NCI-H460 (cell line): ENCODE data around the gene GFRA1. TPM values are rescaled to one million over a fixed set of nuclear protein-coding genes. Genes with fewer than 3 reads are reported as not detected.

Experiments
- DNase-seq: peaks from one replicate; pipeline ENCODE4 v3.0.0-alpha.2; 2016; ENCODE audit warnings: low read depth; ENCODE audit errors: extremely low read depth
- total RNA-seq: library from RNA; depleted of rRNA; stranded (reverse); fragments of >200 nt; shearing (Covaris generic); gene quantifications from 2 replicates; pipeline ENCODE4 v1.2.3, GENCODE V29; 2014

The GFRA1 gene
- total RNA-seq, 1 experiment from 2014 or later, result 0.69 TPM

DNA sequence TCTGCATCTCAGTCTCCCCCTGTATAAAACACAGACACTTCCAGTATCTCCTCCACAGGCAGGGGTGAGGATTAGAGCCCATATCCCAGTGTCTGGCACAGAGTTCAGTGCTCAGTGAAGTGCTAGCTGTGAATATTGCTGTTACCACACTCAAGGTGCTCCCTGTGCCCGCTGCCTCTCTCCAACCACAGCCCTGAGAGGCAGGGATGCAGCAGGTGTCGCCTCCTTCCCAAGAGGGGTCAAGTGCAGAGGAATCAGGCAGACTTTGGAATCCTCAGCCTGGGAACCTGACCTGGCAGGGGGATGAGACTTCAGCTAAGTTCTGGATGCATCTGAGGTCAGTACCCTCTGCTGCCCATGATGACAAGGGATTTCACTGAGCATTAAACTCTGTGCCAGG, 163.1 kb downstream of the GFRA1 start:
- DNase-seq, result no peak

DNA sequence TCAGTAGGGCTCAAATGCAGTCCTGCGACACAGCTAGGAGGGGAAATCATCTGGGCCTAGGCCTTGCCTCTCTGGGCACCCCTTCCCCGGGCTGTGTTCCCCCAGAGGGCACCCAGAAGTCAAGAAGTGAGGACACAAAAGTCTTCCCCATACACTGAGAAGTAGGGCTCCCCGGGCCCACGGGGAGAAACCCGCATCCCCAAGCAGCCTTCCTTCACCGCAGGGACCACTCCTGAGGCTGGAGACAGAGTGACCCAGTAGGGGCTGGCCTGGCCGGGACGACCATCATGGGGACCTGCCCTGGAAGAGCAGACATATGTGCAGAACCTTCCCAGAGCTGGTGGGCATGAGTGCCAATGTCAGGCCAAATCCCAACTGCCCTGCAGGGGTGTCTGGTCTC, 163.5 kb downstream of the GFRA1 start:
- no peak for DNase-seq

DNA sequence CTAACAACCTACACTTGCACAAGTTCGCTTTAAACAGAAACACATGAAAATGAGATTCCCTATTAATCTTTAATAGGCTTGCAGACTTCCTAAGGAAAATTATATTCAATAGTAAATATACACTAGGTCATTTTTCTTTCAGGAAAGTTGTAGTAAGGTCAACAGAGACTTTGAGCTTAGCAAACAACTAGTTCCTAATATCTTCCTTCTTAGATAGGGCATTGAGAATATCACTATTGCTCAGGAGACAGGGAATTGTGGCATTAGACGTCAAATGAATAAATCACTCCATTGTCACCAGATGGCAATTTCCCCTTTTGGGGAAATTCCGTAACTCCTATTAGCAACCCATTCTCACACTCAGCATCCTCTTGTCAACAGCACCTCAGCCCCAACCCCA, 164.9 kb downstream of the GFRA1 start:
- DNase-seq, result no peak

DNA sequence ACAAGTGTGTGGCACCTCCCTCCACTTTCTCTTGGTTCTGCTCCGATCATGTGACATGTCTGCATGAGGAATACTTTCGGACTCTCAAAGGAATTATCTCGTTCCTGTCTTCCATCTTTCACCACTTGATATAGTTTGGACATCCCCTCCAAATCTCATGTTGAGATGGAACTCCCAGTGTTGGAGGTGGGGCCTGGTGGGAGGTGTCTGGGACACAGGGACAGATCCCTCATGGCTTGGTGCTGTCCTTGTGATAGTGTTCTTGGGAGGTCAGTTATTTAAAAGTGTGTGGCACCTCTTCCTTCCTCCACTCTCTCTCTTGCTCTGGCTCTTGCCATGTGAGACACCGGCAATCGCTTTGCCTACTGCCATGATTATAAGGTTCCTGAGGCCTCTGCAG, 166.4 kb downstream of the GFRA1 start:
- no peak for DNase-seq

DNA sequence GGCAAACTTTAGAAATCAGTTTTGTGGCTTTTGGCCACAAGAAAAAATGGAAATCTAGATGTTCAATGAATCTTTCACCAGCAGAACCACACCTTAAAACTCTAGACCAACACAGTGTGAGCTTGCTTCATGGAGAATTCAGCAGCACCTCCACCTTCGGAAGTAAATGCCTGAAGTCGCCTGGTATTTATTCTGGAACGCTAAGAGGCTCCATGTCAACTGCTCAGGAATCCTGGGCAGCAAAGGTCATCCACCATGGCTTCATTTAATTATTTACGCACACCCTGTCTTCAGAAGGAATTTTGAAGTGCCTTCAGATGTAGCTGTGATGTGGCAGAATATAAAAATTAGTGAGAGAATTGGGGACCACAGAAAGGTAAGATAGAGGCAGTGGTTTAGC, 167.7 kb downstream of the GFRA1 start:
- DNase-seq, result no peak

DNA sequence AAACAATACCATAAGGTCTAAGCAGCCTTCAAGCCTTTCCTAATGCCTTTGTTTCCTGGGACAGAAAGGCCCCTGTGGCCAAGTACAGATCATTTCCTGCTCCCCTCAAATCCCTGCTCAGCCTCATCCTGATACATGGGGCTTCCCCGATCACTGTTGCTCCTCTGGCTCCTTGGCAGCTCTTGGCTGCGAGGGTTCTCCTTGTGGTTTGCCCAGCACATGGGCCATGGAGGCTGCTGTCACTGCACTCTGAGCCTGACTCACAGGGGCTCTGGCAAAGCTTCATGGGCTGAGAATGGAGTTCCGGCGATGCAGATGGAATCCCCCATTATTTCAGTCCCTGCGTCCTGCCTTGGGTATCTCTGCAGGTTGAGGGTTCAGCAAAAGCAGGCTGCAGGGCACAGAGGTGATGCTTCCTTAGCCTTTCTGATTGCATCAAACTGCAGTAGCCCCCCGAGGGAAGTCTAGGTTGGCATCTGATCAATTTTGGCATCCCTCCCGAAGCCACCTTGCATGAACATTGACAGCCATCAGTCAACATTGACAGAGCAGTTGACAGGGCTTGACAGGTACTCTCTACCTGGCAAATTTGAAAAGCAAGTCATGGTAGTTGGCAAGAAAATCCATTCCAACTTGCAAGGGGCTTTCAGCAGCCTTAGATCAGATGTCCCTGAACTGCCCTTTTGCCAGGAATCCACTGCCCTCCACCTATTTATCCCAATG, 168.6 kb downstream of the GFRA1 start:
- no peak for DNase-seq

DNA sequence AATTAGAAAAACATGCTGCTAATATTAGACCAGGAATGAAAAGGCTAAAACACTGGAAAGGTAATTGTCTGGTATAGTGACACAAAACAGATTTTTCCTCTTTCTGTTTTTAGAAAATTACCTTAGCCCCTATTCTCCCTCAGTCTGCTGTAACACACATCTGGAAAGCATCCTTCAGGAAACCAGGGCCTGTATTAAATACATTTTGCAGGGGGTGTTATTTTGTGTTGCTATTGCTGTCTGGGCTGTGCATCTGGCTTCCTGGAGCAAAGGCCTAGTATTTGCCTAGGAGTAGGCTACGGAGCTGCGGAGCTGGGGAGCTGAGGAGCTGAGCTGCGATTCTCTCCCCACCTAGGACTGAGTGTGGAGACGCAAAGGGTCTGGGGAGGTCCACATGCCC, 169.3 kb downstream of the GFRA1 start:
- no peak for DNase-seq

DNA sequence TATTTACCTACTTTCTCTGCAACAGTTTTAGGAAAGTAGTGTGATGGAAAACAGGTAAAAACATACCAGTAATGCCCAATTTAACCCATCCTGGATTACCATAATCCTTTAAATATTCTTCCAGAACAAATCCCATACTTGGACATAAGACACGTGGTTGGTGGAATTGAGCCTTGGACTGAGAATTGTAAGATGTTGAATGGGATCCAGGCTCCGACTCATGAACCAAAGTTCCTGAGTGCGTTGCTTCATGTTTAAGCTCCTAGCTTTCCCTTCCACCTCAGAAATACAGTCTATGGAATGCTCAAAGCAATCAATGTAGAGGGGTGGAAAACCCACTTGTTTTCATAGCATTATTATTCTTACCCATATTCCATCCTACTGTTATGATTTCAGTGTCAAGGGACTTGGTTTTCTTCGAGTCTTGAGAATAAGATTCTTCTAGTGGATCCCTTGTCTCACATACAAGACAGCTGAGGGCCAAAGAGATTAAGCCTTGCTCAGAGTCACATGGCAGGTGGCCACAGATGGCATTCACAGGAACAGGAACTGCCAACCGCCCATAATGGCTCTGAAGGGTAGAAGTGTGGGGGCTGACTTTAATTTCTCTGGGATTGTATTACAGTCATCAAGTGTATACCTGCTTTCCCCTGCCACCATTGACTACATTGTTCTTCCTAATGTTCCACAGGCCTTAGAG, 171.2 kb downstream of the GFRA1 start:
- DNase-seq, result no peak

DNA sequence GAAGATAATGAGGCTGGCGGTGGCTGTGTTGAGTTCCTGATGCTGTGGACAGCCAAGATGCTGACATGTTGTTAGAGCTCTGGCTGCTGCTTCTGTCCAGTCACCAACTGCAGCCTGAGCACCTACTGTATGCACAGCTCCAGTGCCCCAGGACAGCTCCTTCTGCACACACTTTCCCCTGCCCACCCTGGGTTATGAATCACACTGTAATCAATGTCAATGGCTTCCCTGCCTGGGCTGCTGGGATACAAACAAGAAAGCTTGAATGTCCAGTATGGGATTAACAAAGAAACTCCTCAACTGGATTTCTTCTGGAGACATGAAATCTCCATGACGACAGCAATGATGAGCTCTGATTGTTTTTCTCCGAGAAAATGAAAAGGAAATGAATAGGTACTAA, 172.0 kb downstream of the GFRA1 start:
- no peak for DNase-seq

DNA sequence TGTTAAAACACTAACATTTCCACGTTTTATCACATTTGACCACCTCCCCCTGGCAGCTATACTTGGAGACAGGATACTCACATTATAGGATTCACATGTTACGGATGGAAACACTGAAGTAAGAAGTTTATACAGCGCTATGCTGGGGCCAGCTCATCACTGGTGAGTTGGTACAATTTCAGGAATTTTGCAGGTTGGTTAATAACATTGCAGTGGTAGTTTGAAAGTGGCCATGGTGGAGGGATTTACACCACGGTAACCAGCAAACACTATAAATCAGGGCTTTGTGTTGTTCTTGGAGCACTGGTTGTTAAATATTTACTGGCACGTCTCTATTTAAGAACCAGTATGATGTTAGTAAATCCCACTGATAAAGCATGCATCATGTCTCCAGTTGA, 174.0 kb downstream of the GFRA1 start:
- no peak for DNase-seq

DNA sequence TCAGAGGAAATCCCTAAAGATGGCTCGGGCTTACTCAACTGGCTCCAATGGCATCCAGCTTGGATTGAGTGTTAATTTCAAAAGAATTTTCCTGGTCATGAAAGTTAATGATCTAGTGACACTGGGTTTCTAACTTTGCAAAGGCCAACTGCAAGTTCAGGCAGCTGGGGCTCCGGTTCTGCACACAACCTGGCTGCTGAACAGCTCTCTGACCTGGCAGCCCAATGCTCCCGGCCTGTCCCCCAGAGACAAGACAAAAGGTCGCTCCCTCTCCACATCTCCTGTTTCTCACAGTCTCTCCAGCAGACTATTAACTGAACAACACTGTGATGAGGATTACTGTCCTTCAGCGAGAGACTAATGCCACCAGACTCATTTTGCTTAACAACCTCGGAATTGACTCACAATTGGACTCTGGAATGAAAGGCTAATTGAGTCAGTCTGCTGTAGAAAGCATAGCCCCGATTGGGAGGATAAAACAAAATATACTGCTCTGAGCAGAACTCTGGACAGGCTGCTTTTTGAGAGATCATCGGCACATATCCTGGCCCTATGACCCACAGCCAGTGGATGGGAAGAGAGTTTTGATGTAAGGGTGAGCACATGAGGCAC, 174.5 kb downstream of the GFRA1 start:
- no peak for DNase-seq

DNA sequence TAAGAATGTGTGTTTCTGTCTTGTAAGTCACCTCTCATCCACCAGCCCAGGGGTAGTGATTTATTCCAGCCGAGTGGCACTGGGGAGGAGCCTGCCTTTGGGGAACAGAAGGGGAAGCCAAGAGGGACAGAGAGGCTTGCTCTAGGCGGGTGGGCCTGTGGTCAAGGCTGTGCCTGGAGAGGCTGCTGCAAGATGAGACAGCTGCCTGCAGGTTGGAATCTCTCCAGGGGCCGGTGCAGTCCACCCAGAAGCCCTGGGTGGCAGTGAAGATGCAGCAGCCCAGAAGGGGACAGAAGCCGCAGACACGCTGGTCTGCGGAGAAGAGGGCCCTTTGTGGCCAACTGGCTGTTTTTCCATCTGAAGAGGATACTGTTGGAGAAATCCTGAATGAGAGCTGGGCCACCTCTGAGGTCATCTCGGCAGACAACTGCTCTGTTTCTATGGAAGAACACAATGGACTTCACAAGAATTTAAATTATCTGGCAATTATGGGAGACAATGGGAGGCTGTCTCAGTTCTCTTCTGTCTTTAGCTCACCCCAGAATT, 175.7 kb downstream of the GFRA1 start:
- no peak for DNase-seq

DNA sequence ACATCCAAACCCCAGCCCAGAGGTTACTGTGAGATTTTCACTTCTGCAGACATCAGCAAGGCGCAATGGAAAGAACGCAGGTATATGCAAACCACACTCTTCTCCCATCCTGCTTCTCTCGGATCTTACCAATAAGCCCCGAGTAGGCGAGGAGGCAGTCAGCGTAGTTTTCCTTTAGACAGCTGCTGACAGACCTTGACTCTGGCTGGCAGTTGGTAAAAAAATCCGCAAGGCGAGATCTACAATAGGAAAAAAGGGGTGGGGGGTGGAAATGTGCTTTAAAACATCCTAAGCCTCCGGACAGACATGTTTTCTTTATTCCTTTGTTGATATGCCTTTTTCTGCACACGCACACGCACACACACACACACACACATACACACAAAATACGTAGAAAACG, 176.5 kb downstream of the GFRA1 start:
- no peak for DNase-seq

DNA sequence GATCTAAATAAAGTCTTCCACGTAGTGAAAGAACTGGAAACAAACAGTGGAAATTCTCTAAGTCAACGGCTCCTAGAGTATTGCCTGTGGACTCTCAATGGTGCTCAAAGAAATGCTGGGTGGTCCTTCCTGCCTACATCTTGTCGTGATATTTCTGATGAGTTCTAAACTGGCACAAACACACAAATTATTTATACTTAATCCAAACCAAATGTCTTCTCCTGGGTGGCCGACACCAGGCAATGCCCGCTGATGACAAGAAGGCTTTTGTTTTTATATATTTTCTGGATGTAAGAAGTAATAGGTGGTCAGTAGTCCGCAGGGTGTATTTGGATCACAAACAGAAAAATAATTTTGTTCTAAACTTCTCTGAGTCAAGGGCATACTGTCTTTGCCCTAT, 178.7 kb downstream of the GFRA1 start:
- no peak for DNase-seq

DNA sequence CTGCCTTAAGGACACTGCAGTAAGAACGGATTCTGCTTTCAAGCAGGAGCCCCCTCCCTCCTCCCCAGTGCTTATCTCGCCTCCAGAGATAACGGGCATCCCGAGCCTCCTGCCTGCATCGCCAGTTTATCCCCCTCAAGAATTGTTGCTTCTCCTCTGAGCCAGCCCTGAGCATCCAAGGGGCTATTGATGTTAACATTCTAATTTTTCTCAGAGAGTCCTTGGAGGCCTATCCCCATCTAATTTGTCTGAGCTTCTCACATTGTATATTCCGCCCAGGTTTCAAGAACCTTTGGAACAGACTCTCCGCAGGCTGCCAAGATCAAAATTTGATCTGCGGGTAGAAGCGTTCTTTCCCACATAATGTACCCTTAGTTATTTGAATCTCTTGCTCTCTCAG, 180.0 kb downstream of the GFRA1 start:
- no peak for DNase-seq

DNA sequence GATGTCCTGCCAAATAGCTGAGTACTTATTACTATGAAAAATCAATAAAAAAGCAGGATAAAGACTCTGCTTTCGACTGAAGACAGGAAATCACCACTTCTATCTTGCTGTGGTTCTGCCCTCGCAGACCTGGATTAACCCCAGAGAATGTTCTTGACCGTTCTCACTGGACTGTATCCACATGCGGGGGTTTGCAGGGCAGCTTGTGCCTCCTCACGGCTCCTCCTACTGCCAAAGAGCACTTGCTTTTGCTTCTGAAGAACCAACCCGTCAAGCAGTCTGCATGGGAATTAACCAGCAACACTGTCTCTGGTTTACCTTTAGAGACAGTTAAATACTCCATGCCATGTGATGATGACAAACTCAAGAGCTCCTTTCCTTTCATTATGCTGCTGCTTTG, 184.0 kb downstream of the GFRA1 start:
- no peak for DNase-seq

DNA sequence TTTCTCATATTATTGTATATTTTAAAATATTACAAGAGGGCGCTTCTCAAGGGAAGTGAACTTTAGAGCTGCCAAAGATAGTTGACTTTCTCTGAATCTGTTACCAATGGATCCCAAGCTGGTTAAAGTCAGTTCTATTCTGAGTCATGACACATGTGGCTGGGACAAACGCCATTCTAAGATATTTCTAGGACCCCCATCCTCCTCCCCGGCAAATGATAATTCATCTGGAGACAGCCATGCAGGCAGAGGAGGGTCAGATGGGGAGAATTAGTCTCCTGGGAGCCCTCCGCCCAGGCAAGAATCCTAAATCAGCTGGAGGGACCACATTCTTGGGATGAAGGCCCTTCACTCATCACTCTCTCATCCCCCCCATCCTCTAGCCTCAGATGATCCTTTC, 187.7 kb downstream of the GFRA1 start:
- DNase-seq, result no peak

DNA sequence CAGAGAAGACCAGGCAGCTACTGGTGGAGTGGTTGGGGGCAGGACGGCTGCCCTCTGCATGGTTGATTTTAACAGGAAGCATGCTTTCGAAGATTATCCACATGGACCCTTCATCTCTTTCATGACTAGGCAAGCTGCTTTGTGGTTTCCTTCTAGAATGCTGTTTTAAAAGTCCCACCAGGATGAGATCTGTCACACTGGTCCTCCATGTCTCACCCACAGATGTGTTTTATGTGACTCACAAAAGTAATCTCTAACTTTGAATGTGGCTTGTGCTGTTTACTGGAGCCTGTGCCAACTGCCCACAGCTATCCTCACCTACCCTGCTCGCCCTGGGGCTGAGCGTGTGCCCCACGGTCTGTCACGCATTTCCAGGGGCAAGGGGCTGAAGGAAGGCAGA, 188.8 kb downstream of the GFRA1 start:
- no peak for DNase-seq

DNA sequence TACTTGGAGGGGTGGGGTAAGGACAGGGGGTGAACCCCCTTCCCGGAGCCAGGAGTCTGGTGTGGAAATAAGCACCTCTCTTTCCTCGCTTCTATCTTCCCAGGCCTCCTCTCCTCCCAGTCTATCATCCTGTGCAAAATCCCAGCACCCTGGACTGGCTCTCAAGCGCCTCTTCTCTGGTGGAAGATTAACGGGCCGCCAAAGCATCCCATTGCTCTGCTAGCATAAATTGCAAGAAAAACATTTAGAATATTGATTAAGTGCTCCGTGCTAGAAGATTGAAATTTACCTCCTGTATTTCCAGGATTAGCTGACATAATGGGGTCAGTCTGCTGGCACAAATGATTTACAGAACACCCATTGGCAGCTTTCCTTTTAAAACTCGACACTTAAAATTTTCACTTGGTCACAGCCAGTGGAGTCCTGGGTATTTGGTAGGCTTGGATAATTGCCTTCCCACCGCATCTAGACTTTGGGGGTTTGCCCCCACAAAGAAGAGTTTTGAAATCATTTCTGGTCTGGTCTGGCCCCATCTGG, 189.7 kb downstream of the GFRA1 start:
- DNase-seq, result no peak

DNA sequence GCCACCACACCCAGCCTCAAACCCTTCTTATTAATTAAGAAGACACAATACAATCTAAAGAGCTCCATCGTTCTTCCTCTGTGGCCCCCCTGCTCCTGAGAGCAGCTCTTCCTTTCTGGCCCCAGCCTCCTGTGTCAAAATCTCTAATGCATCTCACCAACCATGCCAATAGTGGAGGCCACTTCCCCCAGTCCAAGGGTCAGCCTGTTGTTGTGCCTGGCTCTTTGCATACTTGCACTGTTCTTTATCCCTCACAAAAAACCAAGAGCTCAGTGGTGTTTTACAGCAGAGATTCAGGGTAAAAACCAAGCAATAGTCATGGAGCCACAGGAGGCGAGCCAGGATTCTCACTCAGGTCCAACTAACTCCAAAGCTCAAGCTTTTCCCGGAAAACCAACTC, 190.2 kb downstream of the GFRA1 start:
- DNase-seq, result no peak

DNA sequence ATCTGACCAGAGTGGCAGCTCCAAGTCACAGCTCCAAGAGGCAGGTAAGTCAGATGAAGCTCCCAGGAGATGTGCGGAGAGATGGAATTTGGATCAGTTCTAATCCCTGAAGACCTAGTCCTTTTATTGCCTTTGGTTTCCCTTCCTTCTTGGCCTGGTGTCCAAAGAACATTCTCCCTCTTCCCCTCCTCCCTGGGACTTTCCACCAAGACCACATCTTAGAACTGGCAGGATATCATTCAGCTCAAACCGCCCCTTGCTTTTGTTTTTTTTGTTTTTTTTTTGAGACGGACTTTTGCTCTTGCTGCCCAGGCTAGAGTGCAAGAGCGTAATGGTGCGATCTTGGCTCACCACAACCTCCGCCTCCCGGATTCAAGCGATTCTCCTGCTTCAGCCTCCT, 190.8 kb downstream of the GFRA1 start:
- DNase-seq, result no peak

DNA sequence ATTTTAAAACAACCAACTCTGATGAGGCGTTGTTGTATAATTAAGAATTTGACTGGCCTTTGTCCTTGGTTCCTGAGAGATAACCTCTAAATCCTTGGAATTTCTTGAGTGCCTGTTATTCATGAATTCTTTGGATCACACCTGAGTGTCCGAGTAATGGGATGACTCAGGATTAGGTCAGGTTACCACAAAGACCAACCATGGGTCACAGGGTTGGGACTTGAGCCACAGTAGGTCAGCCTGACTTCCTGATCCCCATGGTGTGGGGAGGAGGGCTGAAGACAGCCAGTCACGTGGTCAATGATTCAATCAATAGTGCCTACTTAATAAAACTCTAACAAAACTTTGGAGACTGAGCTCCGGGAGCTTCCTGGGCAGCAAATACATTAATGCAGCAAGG, 192.5 kb downstream of the GFRA1 start:
- no peak for DNase-seq
